IMR-90 (cell line): ENCODE data around the gene SLC23A2.

Experiments
- BHLHE40 ChIP-seq: fragments of 150-350 bp; IDR thresholded peaks from 2 replicates; pipeline ENCODE4 v1.6.1; 2016; ENCODE audit warnings: mild to moderate bottlenecking, low read depth, low read length
- CEBPB ChIP-seq: IDR thresholded peaks from 2 replicates; pipeline ENCODE4 v1.6.1; 2012; ENCODE audit warnings: low read depth, low read length, improper control_type of control experiment
- CHD1 ChIP-seq: IDR thresholded peaks from 2 replicates; pipeline ENCODE4 v1.6.1; 2012; ENCODE audit warnings: low read depth, low read length, improper control_type of control experiment
- FOS ChIP-seq: fragments of 150-350 bp; IDR thresholded peaks from 2 replicates; pipeline ENCODE4 v1.6.1; 2016; ENCODE audit warnings: low read depth, low read length
- MAFK ChIP-seq: IDR thresholded peaks from 2 replicates; pipeline ENCODE4 v1.6.1; 2012; ENCODE audit warnings: low read depth, low read length, improper control_type of control experiment
- MAZ ChIP-seq: IDR thresholded peaks from 2 replicates; pipeline ENCODE4 v1.6.1; 2012; ENCODE audit warnings: low read depth, mild to moderate bottlenecking, low read length, improper control_type of control experiment, moderate library complexity, borderline replicate concordance
- NFE2L2 ChIP-seq: fragments of 150-350 bp; IDR thresholded peaks from 2 replicates; pipeline ENCODE4 v1.6.1; 2016; ENCODE audit warnings: low read depth, mild to moderate bottlenecking, low read length
- POLR2A ChIP-seq: IDR thresholded peaks from 2 replicates; pipeline ENCODE4 v1.6.1; 2012; ENCODE audit warnings: mild to moderate bottlenecking, low read depth, low read length
- RAD21 ChIP-seq: IDR thresholded peaks from 2 replicates; pipeline ENCODE4 v1.6.1; 2012; ENCODE audit warnings: low read length, improper control_type of control experiment
- RCOR1 ChIP-seq: IDR thresholded peaks from 2 replicates; pipeline ENCODE4 v1.6.1; 2012; ENCODE audit warnings: mild to moderate bottlenecking, low read length, improper control_type of control experiment; ENCODE audit not compliant: insufficient replicate concordance
- RFX5 ChIP-seq: IDR thresholded peaks from 2 replicates; pipeline ENCODE4 v1.8.0; 2012; ENCODE audit warnings: low read depth, mild to moderate bottlenecking, low read length, moderate library complexity
- SMC3 ChIP-seq: fragments of 150-350 bp; IDR thresholded peaks from 2 replicates; pipeline ENCODE4 v1.6.1; 2016; ENCODE audit warnings: low read depth, mild to moderate bottlenecking, antibody characterized with exemption, low read length, moderate library complexity
- TF ChIP-seq, protein P1 (sequence below): conservative IDR thresholded peaks from 2 replicates; pipeline ENCODE4 v1.5.1; 2012; ENCODE audit warnings: mild to moderate bottlenecking, low read depth, low read length, improper control_type of control experiment
- TF ChIP-seq, protein P2 (sequence below): fragments of 150-350 bp; IDR thresholded peaks from 2 replicates; pipeline ENCODE4 v1.6.1; 2017; ENCODE audit warnings: mild to moderate bottlenecking, antibody characterized with exemption, low read length, low read depth

DNA sequence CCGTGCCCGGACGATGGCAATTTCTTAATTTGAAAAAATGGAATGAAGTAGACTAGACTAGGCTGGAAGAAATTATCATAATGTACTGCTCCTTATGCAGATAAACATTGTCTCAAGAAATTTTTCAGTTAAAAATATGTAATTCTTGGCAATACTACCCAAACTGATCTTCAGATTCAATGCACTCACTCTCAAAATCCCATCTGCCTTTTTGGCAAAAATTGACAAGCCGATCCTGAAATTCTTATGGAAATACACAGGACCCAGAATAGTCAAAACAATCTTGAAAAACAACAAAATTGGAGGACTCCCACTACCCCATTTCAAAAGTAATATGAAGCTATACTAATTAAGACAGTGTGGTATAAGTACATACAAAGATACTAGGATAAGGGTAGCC is 19.0 kb downstream of the SLC23A2 start:
- TF ChIP-seq MAFK: no peak
- TF ChIP-seq, protein P1, sequence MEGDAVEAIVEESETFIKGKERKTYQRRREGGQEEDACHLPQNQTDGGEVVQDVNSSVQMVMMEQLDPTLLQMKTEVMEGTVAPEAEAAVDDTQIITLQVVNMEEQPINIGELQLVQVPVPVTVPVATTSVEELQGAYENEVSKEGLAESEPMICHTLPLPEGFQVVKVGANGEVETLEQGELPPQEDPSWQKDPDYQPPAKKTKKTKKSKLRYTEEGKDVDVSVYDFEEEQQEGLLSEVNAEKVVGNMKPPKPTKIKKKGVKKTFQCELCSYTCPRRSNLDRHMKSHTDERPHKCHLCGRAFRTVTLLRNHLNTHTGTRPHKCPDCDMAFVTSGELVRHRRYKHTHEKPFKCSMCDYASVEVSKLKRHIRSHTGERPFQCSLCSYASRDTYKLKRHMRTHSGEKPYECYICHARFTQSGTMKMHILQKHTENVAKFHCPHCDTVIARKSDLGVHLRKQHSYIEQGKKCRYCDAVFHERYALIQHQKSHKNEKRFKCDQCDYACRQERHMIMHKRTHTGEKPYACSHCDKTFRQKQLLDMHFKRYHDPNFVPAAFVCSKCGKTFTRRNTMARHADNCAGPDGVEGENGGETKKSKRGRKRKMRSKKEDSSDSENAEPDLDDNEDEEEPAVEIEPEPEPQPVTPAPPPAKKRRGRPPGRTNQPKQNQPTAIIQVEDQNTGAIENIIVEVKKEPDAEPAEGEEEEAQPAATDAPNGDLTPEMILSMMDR: no peak
- TF ChIP-seq FOS: no peak
- TF ChIP-seq CHD1: no peak
- TF ChIP-seq NFE2L2: no peak
- TF ChIP-seq POLR2A: no peak
- no peak for TF ChIP-seq BHLHE40
- no peak for TF ChIP-seq RAD21
- no peak for TF ChIP-seq CEBPB
- no peak for TF ChIP-seq RFX5
- TF ChIP-seq, protein P2, sequence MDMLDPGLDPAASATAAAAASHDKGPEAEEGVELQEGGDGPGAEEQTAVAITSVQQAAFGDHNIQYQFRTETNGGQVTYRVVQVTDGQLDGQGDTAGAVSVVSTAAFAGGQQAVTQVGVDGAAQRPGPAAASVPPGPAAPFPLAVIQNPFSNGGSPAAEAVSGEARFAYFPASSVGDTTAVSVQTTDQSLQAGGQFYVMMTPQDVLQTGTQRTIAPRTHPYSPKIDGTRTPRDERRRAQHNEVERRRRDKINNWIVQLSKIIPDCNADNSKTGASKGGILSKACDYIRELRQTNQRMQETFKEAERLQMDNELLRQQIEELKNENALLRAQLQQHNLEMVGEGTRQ: no peak
- no peak for TF ChIP-seq SMC3
- no peak for TF ChIP-seq MAZ
- no peak for TF ChIP-seq RCOR1
